HUES48 (cell line): ENCODE results near the gene SRSF6.
"Not testable (repeated sequence)": the region's sequence is repeated elsewhere in the genome, so short reads cannot be mapped to it uniquely, and the experiment has no call there.

Experiments used
- H3K27ac ChIP-seq: one replicate; pipeline ENCODE4 v1.7.0; 2013; ENCODE audit warnings: low read depth, low read length, inconsistent platforms
- H3K27me3 ChIP-seq: 2 replicates; pipeline ENCODE4 v1.6.1; 2013; ENCODE audit warnings: mild to moderate bottlenecking, low read length; ENCODE audit not compliant: control insufficient read depth, insufficient read depth
- H3K36me3 ChIP-seq: 2 replicates; pipeline ENCODE4 v1.6.1; 2013; ENCODE audit warnings: low read length; ENCODE audit not compliant: control insufficient read depth, insufficient read depth
- H3K4me1 ChIP-seq: 2 replicates; pipeline ENCODE4 v1.6.1; 2013; ENCODE audit warnings: mild to moderate bottlenecking, low read length; ENCODE audit not compliant: control insufficient read depth, insufficient read depth
- H3K4me3 ChIP-seq: 2 replicates; pipeline ENCODE4 v1.5.1; 2013; ENCODE audit warnings: mild to moderate bottlenecking, low read depth, low read length
- H3K9ac ChIP-seq: 2 replicates; pipeline ENCODE4 v1.6.1; 2013; ENCODE audit warnings: mild to moderate bottlenecking, low read depth, low read length, moderate library complexity
- H3K9me3 ChIP-seq: 2 replicates; pipeline ENCODE4 v1.6.1; 2013; ENCODE audit warnings: low read length; ENCODE audit not compliant: control insufficient read depth, insufficient read depth

Gene SRSF6

DNA sequence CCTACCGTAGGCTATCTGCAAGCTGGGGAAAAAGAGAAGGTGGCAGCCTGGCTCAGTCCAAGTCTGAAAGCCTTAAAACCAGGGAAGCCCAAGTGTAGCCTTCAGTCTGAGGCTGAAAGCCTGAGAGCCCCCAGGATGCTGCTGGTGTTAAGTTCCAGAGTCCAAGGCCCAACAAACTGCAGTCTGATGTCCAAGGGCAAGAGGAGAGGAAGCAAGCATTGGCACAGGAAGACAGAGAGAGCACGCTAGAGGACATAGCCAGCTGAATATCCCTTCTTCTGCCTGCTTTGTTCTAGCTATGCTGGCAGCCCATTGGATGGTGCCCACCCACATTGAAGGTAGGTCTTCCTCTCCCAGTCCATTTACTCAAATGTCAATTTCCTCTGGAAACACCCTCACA lies 37.7 kb downstream of the SRSF6 start:
- Histone ChIP-seq H3K4me1 (no peaks in the 10 kb centered on the region), H3K9ac (no peak overlapping the region), H3K9me3 (no peaks in the 10 kb centered on the region), H3K27ac (no peak overlapping the region), H3K4me3 (no peak overlapping the region), H3K36me3 (no peaks in the 10 kb centered on the region), H3K27me3 (no peaks in the 10 kb centered on the region)

DNA sequence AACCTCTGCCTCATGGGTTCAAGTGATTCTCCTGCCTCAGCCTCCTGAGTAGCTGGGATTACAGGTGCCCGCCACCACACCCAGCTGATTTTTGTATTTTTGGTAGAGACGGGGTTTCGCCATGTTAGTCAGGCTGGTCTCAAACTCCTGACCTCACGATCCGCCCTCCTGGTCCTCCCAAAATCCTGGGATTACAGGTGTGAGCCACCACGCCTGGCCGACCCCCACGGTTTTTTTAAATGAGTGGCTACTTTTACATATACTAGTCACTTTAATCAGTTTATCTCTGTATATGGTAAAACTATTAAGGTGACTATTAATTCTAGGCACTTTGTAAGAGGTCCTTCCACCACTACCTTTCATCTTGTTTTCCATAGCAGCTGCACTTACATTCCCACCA lies 44.3 kb downstream of the SRSF6 start:
- H3K9ac ChIP-seq = not testable (repeated sequence)

DNA sequence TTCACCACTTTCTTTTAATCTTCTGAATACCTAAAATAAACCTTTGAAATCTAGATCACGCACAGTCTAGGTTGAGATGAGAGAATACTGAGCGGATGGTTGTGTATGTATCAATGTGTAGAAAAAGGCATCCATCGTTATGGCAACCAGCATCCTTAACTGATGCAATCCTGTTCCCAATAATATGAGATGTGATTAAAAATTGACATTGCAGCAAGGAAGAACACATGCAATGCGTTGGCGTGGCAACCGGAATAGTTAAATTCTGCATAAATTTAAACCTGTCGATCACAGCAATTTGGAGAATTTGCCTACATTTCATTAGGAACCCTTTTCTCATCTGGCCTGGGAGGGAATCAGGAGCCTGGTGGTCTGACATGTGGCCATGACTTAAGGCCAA lies 48.5 kb downstream of the SRSF6 start:
- H3K27me3 ChIP-seq = peaks cover 16% of the 10 kb centered on the region
- no peaks in the 10 kb centered on the region for H3K36me3 ChIP-seq
- H3K9ac ChIP-seq = no peak overlapping the region
- H3K4me1 ChIP-seq = 0 out of 2 replicates have a peak, but pooled peaks cover 3% of the 10 kb centered on the region
- no peak overlapping the region for H3K27ac ChIP-seq
- no peaks in the 10 kb centered on the region for H3K9me3 ChIP-seq
- no peak overlapping the region for H3K4me3 ChIP-seq

More for the DNA sequence above, 44.3 kb downstream of the SRSF6 start:
- H3K27me3 ChIP-seq = peaks cover 12% of the 10 kb centered on the region
- not testable (repeated sequence) for H3K4me1 ChIP-seq, H3K36me3 ChIP-seq, H3K4me3 ChIP-seq, H3K27ac ChIP-seq, H3K9me3 ChIP-seq

DNA sequence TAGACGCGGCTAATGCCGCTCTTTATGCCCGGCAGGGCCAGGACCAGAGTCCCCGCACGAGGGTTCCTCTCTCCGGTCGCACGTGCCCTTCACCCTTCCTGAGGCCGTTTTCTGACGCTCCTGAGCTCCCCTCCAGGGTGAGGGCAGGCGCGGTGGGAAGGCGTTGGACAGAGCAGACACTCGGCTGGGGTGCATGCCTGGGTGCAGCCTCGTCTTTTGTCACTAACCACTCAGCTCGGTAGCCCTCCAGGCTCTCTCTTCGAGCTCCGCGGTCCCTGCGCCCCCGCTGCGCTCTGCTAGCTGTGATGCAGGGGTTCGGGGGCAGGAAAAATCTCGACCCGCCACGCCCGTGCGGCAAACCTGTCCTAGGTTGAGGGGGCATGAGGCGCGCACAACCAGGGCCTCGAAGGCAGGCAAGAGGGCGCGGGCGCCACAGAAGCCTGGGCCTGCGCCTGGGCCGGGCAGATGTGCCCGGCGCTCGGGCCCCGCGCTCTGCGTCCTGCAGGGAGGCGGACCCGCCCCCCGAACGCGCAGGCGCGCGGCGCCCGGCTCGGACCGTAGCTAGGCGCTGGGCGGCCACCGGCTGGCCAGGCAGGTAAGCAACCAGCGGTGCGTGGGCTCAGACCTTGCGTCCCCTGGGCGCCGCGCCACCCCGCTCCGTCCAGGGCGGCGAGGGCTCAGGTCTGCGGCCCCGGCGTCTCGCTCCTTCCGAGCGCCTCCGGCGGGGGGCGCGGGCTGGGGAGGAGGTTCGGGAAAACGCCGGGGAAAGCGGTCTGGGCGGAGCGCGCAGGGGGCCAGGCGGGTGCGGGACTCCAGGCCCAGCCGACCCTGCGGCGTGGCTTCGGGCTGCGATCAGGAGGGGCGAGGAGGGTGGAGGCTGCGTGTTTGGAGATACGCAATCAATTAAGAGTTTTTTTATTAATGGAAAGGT lies 49.7 kb downstream of the SRSF6 start, which contains the start of gene L3MBTL1:
TSS of gene L3MBTL1 (plus strand) at position 548 of the 931 bp plus-strand sequence. CDS start 5,807 bp downstream, outside the sequence.
- no peaks in the 10 kb centered on the region for H3K36me3 ChIP-seq
- no peaks in the 10 kb centered on the region for H3K9me3 ChIP-seq
- H3K4me3 ChIP-seq = peak within 1 kb of the TSS; percentile 83
- H3K4me1 ChIP-seq = 0 out of 2 replicates have a peak, but pooled peaks cover 3% of the 10 kb centered on the region
- peaks cover 16% of the 10 kb centered on the region for H3K27me3 ChIP-seq
- peak within 1 kb of the TSS; percentile 43 for H3K9ac ChIP-seq
- no peak within 1 kb of the TSS for H3K27ac ChIP-seq

DNA sequence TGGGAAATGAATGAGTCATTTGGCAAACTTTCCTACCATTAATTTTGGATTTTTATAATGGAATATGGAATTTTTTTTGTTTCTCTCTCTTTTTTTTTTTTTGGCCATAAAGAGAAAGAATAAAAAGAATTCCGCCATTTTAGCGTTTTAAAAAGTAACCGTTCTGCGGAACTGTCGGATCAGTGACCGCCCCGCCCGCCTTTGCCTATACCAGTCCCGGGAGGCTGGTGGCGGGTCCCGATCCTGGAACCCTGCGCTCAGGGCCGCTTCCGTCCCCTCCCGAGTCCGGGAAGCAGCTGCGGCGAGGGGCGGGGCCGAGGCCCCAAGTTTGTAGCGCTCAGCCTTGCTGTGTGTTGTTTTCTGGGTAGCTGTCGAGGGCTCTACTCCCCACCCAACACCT lies 50.4 kb downstream of the SRSF6 start:
- H3K4me1 ChIP-seq = 0 out of 2 replicates have a peak, but pooled peaks cover 3% of the 10 kb centered on the region
- no peaks in the 10 kb centered on the region for H3K36me3 ChIP-seq
- H3K27ac ChIP-seq = no peak overlapping the region
- peaks cover 16% of the 10 kb centered on the region for H3K27me3 ChIP-seq
- H3K9me3 ChIP-seq = no peaks in the 10 kb centered on the region
- peak overlapping the region; percentile 17; the same call in 1 of the 2 replicates for H3K9ac ChIP-seq
- peak overlapping the region; percentile 83 for H3K4me3 ChIP-seq

DNA sequence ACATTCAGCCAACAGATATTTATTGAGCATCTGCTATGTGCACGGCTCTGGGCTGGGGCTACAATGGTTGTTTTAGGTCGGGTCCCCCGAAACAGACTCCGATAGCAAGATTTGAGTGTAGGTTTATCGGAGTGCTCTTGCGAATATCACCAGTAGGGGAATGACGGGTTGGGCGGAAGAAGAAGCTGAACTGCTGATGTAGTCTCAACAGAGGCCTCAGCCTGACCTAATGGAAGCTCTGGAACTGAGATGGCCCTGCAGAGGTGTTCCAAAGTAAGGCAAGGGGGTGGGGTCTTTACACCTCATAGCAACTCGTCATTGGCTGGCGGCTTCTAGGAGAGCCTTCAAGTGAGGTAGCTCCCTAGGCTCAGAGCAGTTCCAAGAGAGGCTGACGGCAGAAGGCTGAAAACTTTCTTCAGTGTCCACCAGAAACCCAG lies 50.9 kb downstream of the SRSF6 start:
- Histone ChIP-seq H3K27me3 (peaks cover 16% of the 10 kb centered on the region), H3K36me3 (no peaks in the 10 kb centered on the region), H3K9me3 (no peaks in the 10 kb centered on the region), H3K4me1 (0 out of 2 replicates have a peak, but pooled peaks cover 3% of the 10 kb centered on the region), H3K27ac (no peak overlapping the region), H3K4me3 (peak overlapping the region; percentile 83), H3K9ac (no peak overlapping the region)

DNA sequence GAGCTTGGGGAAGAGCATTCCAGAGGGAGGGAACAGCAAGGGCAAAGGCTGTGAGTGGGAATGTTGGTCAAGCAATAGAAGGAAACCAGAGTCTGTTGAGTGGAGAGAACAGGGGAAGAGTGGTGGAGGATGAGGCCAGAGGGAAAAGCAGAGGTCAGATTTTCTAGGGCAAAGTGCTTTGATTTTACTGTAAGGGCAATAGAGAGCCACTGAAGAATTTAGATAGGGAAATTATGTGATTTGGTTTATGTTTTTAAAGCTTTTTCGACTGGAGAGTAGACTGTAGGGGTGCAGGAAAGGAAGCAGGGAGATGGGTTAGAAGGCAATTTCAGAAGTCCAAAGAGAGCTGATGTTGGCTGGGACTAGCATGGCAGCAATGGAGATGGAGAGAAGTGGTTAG lies 54.2 kb downstream of the SRSF6 start:
- Histone ChIP-seq H3K9me3 (no peaks in the 10 kb centered on the region), H3K27ac (no peak overlapping the region), H3K27me3 (peaks cover 6% of the 10 kb centered on the region), H3K4me1 (0 out of 2 replicates have a peak, but pooled peaks cover 3% of the 10 kb centered on the region), H3K9ac (no peak overlapping the region), H3K36me3 (peaks cover 3% of the 10 kb centered on the region; the same call in 1 of the 2 replicates), H3K4me3 (no peak overlapping the region)

DNA sequence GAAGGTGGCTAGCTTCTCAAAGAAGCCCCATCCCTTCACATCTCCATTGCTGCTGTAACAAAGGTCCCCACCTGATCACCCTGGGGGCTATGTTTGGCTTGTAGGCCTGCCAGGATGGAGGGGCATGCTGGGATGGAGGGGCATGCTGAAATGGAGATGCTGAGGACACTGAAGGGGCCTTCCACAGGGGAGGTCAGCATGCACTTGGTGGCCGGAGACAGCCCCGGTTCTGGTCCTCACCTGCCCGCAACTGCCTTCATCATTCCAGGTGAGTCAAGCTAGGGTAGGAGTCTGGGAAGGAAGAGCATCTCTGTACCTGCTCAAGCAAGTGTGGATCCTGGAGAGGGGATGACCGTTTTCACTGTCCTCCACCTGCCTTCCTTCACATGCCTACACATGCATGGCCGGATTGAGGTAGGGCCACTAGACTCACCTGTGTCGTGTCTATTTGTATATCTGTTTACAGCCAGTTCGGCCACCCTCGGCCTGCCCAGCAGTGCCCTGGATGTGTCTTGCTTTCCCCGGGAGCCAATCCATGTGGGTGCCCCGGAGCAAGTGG lies 55.8 kb downstream of the SRSF6 start:
- peak overlapping the region; percentile 68 for H3K4me3 ChIP-seq
- H3K36me3 ChIP-seq = peaks cover 14% of the 10 kb centered on the region; the same call in 1 of the 2 replicates
- H3K27ac ChIP-seq = no peak overlapping the region
- no peaks in the 10 kb centered on the region for H3K9me3 ChIP-seq
- no peak overlapping the region; the same call in 1 of the 2 replicates for H3K9ac ChIP-seq
- H3K4me1 ChIP-seq = no peaks in the 10 kb centered on the region
- H3K27me3 ChIP-seq = no peaks in the 10 kb centered on the region
